Uterus (tissue), 2 donors: Measurements from ENCODE around the gene ZNF823.

Experiments
- POLR2A ChIP-seq, 2 donors: fragments of 450-650 bp; IDR thresholded peaks; one replicate each; pipeline ENCODE4 v1.6.1; 2016; ENCODE audit warnings: antibody characterized with exemption in 2 of 2, mild to moderate bottlenecking in 1 of 2, moderate library complexity in 1 of 2
- TF ChIP-seq, protein P1 (sequence below), 4 experiments: fragments of 200-600 bp in 2 of 4; fragments of 450-650 bp in 2 of 4; sonication (generic) in 2 of 4; IDR thresholded peaks; one replicate each; pipeline ENCODE4 v1.5.1; 2016 to 2019; ENCODE audit warnings: antibody characterized with exemption in 4 of 4, mild to moderate bottlenecking in 2 of 4, moderate library complexity in 1 of 4

- TF ChIP-seq, protein P1, sequence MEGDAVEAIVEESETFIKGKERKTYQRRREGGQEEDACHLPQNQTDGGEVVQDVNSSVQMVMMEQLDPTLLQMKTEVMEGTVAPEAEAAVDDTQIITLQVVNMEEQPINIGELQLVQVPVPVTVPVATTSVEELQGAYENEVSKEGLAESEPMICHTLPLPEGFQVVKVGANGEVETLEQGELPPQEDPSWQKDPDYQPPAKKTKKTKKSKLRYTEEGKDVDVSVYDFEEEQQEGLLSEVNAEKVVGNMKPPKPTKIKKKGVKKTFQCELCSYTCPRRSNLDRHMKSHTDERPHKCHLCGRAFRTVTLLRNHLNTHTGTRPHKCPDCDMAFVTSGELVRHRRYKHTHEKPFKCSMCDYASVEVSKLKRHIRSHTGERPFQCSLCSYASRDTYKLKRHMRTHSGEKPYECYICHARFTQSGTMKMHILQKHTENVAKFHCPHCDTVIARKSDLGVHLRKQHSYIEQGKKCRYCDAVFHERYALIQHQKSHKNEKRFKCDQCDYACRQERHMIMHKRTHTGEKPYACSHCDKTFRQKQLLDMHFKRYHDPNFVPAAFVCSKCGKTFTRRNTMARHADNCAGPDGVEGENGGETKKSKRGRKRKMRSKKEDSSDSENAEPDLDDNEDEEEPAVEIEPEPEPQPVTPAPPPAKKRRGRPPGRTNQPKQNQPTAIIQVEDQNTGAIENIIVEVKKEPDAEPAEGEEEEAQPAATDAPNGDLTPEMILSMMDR (IDR thresholded peaks at IDR 0.05): no peak
- no peak for TF ChIP-seq POLR2A (IDR thresholded peaks at IDR 0.05)
Observed at GRCh38 chr19:11680689-11681302, 58.0 kb downstream of the ZNF823 start.
